WTC11 (cell line): ENCODE results near the gene SMC3. TPM values are rescaled to one million over a fixed set of nuclear protein-coding genes. Genes with fewer than 3 reads are reported as not detected.

Experiments
- ATAC-seq: fragments of 200-7000 bp; cut with Tn5 transposase; 2 replicates; pipeline ENCODE4 v1.10.0; 2021; ENCODE audit warnings: mild to moderate bottlenecking, moderate library complexity
- CTCF ChIA-PET: fragments of 300-600 bp; sonication (Branson Sonifier 250); formaldehyde crosslinking; loops from one replicate; lab custom pipeline; 2021; ENCODE audit warnings: antibody characterized with exemption; lab: Charles Lee
- POLR2A ChIA-PET: fragments of 350-600 bp; sonication (Branson Sonifier 250); formaldehyde crosslinking; loops from one replicate; lab custom pipeline; 2021; ENCODE audit warnings: antibody characterized with exemption; lab: Charles Lee
- DNase-seq: peaks from one replicate; pipeline ENCODE4 v3.0.0; 2021; ENCODE audit warnings: low spot score
- H3K27ac Mint-ChIP-seq: 2 replicates; pipeline ENCODE4 v1.8.0; 2021; ENCODE audit warnings: mixed read lengths
- H3K27me3 Mint-ChIP-seq: 2 replicates; pipeline ENCODE4 v1.8.0; 2021; ENCODE audit warnings: low read depth, mild to moderate bottlenecking, moderate library complexity, mixed read lengths
- H3K36me3 Mint-ChIP-seq: 2 replicates; pipeline ENCODE4 v1.8.0; 2021; ENCODE audit warnings: mixed read lengths
- H3K4me1 Mint-ChIP-seq: 2 replicates; pipeline ENCODE4 v1.8.0; 2022; ENCODE audit warnings: mixed read lengths
- H3K4me3 Mint-ChIP-seq: 2 replicates; pipeline ENCODE4 v1.8.0; 2021; ENCODE audit warnings: mild to moderate bottlenecking, moderate library complexity, mixed read lengths
- H3K9me3 Mint-ChIP-seq: 2 replicates; pipeline ENCODE4 v1.8.0; 2021; ENCODE audit warnings: mixed read lengths
- ARID4B ChIP-seq: sonication (generic); formaldehyde crosslinking; IDR thresholded peaks from 2 replicates; pipeline ENCODE4 v1.8.0; 2023; ENCODE audit warnings: missing genetic modification reagents, mild to moderate bottlenecking, borderline replicate concordance
- ATF2 ChIP-seq: sonication (generic); formaldehyde crosslinking; IDR thresholded peaks from 2 replicates; pipeline ENCODE4 v1.8.1; 2022; ENCODE audit warnings: low read depth, missing genetic modification reagents, borderline replicate concordance
- E2F4 ChIP-seq: sonication (generic); formaldehyde crosslinking; IDR thresholded peaks from 2 replicates; pipeline ENCODE4 v1.8.1; 2022; ENCODE audit warnings: low read depth, mild to moderate bottlenecking, moderate library complexity, missing genetic modification reagents, borderline replicate concordance
- EMX1 ChIP-seq: fragments of 250-450 bp; sonication (Bioruptor Pico); IDR thresholded peaks from 2 replicates; pipeline ENCODE4 v1.8.0; 2021; ENCODE audit warnings: mild to moderate bottlenecking
- ESRRA ChIP-seq: sonication (generic); formaldehyde crosslinking; IDR thresholded peaks from 2 replicates; pipeline ENCODE4 v1.8.1; 2022; ENCODE audit warnings: mild to moderate bottlenecking, missing genetic modification reagents, borderline replicate concordance
- FOXP1 ChIP-seq: sonication (generic); formaldehyde crosslinking; IDR thresholded peaks from 2 replicates; pipeline ENCODE4 v1.8.0; 2022; ENCODE audit warnings: missing genetic modification reagents, mild to moderate bottlenecking, moderate library complexity, borderline replicate concordance
- JAZF1 ChIP-seq: fragments of 250-450 bp; sonication (Bioruptor Pico); IDR thresholded peaks from 2 replicates; pipeline ENCODE4 v1.9.0; 2021; ENCODE audit warnings: moderate library complexity, mild to moderate bottlenecking, inconsistent platforms
- KAT7 ChIP-seq: sonication (generic); formaldehyde crosslinking; IDR thresholded peaks from 2 replicates; pipeline ENCODE4 v1.8.1; 2023; ENCODE audit warnings: missing genetic modification reagents, mild to moderate bottlenecking, borderline replicate concordance
- NFATC4 ChIP-seq: fragments of 250-450 bp; sonication (Bioruptor Pico); IDR thresholded peaks from 2 replicates; pipeline ENCODE4 v1.9.0; 2021; ENCODE audit warnings: mild to moderate bottlenecking
- NR1H2 ChIP-seq: sonication (generic); formaldehyde crosslinking; IDR thresholded peaks from 2 replicates; pipeline ENCODE4 v1.9.0; 2021; ENCODE audit warnings: mild to moderate bottlenecking, moderate library complexity, missing genetic modification reagents
- NR2C2 ChIP-seq: sonication (generic); formaldehyde crosslinking; IDR thresholded peaks from 2 replicates; pipeline ENCODE4 v1.8.0; 2022; ENCODE audit warnings: mild to moderate bottlenecking, missing genetic modification reagents
- SMAD3 ChIP-seq: sonication (generic); formaldehyde crosslinking; IDR thresholded peaks from 2 replicates; pipeline ENCODE4 v1.8.0; 2022; ENCODE audit warnings: missing genetic modification reagents, mild to moderate bottlenecking, borderline replicate concordance
- TEAD1 ChIP-seq: sonication (generic); formaldehyde crosslinking; IDR thresholded peaks from 2 replicates; pipeline ENCODE4 v1.8.0; 2022; ENCODE audit warnings: mild to moderate bottlenecking, missing genetic modification reagents
- USF1 ChIP-seq: sonication (generic); formaldehyde crosslinking; IDR thresholded peaks from 2 replicates; pipeline ENCODE4 v1.8.0; 2022; ENCODE audit warnings: mild to moderate bottlenecking, missing genetic modification reagents
- ZNF281 ChIP-seq: sonication (generic); formaldehyde crosslinking; IDR thresholded peaks from 2 replicates; pipeline ENCODE4 v1.8.0; 2023; ENCODE audit warnings: mild to moderate bottlenecking, missing genetic modification reagents
- ZNF423 ChIP-seq: fragments of 250-450 bp; sonication (Bioruptor Pico); IDR thresholded peaks from 2 replicates; pipeline ENCODE4 v2.1.2; 2022; ENCODE audit warnings: mild to moderate bottlenecking, moderate library complexity
- total RNA-seq: library from RNA; stranded (reverse); gene quantifications from 3 replicates; pipeline ENCODE4 v1.2.3, GENCODE V29; 2021

The SMC3 gene
- total RNA-seq, 1 experiment from 2014 or later: 71.0 TPM

- TF ChIP-seq E2F4 (CRISPR knock-in tag): no peak
- TF ChIP-seq ZNF423: no peak
- TF ChIP-seq EMX1 (CRISPR knock-in tag): no peak
- no peak for TF ChIP-seq TEAD1 (CRISPR knock-in tag)
- TF ChIP-seq KAT7 (CRISPR knock-in tag): no peak
- TF ChIP-seq ESRRA (CRISPR knock-in tag): no peak
- no peak for TF ChIP-seq FOXP1 (CRISPR knock-in tag)
- no peak for TF ChIP-seq NR2C2 (CRISPR knock-in tag)
- no peak for TF ChIP-seq ARID4B (CRISPR knock-in tag)
- TF ChIP-seq NR1H2 (CRISPR knock-in tag): no peak
- TF ChIP-seq, all 79 proteins: peak for 0
Observed at GRCh38 chr10:110644598-110645462, 77.3 kb downstream of the SMC3 start (continued).

GRCh38 chr10:110646417-110647135 is 79.1 kb downstream of the SMC3 start:
- TF ChIP-seq KAT7 (CRISPR knock-in tag) (no peak), ZNF281 (CRISPR knock-in tag) (no peak), NFATC4 (no peak), EMX1 (CRISPR knock-in tag) (no peak)
- TF ChIP-seq, all 79 proteins: peak for 0
- Mint-ChIP-seq H3K36me3 (no peaks in the 10 kb centered on the region), H3K4me1 (peaks cover 30% of the 10 kb centered on the region), H3K27me3 (peaks cover 50% of the 10 kb centered on the region), H3K4me3 (no peak overlapping the region), H3K27ac (no peak overlapping the region), H3K9me3 (no peaks in the 10 kb centered on the region)
- DNase-seq: no peak
- ChIA-PET POLR2A (no interaction called here), CTCF (interaction anchor here (0.6 kb wide), 1 partner anchor 46 kb away, joined by 3 read pairs; no protein-coding TSS in a partner anchor)
- no peak for ATAC-seq

GRCh38 chr10:110647136-110647430 is 79.6 kb downstream of the SMC3 start:
- Mint-ChIP-seq H3K36me3 (no peaks in the 10 kb centered on the region), H3K4me3 (no peak overlapping the region), H3K4me1 (peaks cover 25% of the 10 kb centered on the region), H3K9me3 (no peaks in the 10 kb centered on the region), H3K27me3 (peaks cover 45% of the 10 kb centered on the region), H3K27ac (no peak overlapping the region)
- CTCF ChIA-PET: no interaction called here
- no peak for ATAC-seq
- POLR2A ChIA-PET: no interaction called here
- no peak for DNase-seq
- no peak for TF ChIP-seq SMAD3
- no peak for TF ChIP-seq USF1 (CRISPR knock-in tag)
- no peak for TF ChIP-seq JAZF1 (CRISPR knock-in tag)
- TF ChIP-seq ATF2 (CRISPR knock-in tag): no peak
